GF-D8 (cell line): ENCODE measurements around the gene FKBP9.
"Not testable (repeated sequence)": the region's sequence is repeated elsewhere in the genome, so short reads cannot be mapped to it uniquely, and the experiment has no call there.

Source experiments
- DNase-seq: peaks from one replicate; lab custom pipeline; 2025; lab: John Stamatoyannopoulos, UW

FKBP9 gene

GRCh38 chr7:33005690-33006089 lies 48.5 kb downstream of the FKBP9 start:
- not testable (repeated sequence) for DNase-seq

DNA sequence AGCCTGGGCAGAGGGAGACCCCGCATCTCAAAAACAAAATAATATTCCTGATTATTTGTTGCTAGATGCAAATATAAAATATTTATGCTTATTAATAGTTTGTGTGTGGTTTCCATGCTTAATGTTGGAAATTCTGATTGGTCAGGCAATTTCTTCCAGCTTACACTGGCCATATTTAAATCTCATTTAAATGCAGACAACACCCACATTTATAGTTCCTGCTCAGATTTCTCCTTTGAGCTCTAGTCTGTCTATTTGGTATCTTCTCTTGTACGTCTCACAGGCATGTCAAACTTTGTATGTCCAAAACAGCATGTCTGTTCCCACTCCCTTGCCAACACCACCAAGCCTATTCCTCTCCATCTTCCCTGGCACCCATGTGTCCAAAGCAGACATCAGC lies 52.5 kb downstream of the FKBP9 start:
- no peak for DNase-seq

DNA sequence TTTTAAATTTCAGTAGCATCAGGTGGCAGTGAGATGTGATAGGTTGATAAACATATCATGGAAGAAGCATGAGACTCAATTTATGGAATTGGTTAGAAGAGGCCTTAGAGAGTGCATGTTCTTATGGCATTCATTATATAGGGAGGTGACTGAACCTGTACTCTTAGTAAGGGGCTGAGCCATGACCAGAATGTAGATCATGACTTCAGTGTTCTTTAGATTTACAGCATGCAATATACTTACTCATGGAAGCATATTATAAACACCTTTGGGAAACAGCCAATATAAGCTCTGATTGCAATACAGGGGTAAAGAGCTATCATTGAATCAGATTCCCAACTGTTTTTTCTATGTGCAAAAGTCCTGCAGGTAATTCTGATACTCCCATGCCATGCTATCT lies 55.1 kb downstream of the FKBP9 start:
- no peak for DNase-seq

DNA sequence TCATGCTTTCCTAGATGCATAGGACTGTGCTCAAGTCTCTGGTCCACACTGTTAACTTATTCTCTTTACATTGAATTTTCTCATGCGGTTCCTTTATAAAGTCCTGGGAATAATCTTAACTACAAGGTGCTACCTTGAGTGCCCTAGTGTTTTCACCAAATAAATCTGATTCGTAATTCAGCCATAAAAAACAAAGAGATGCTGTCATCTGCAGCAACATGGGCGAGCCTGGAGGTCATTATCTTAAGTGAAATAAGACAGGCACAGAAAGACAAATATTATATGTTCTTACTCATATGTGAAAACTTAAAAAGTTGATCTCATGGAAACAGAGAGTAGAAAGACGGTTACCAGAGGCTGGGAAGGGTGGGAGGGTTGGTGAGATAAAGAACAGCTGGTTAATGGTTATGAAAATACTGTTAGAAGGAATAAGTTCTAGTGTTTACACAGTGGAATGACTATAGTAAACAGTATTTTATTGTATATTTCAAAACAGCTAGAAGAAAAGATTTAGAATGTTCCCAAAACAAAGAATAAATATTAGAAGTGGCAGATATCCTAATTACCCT lies 67.0 kb downstream of the FKBP9 start:
- DNase-seq, result no peak

DNA sequence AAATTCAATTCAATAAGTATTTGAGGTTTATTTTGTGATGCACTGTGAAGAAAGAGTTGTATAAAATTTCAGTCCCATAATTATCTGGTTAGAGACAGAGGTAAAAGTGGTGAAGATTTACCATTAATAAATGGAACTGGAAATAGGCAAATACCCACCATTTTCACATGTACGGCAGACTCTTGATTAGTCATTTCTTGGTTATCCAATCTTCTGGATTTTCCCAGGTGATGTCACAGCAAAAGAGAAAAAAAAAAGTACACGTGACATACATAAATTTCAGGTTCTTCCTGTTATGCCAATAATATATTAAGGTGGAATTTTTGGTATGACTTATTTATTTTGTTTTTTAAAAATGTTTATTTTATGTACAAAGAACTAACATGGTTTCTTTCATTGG lies 78.5 kb downstream of the FKBP9 start:
- no peak for DNase-seq

- DNase-seq, result no peak
Observed at GRCh38 chr7:33038639-33039038, 81.4 kb downstream of the FKBP9 start.

GRCh38 chr7:33039257-33039902 lies 82.1 kb downstream of the FKBP9 start:
- DNase-seq, result no peak

GRCh38 chr7:33039903-33040292 lies 82.7 kb downstream of the FKBP9 start:
- no peak for DNase-seq

DNA sequence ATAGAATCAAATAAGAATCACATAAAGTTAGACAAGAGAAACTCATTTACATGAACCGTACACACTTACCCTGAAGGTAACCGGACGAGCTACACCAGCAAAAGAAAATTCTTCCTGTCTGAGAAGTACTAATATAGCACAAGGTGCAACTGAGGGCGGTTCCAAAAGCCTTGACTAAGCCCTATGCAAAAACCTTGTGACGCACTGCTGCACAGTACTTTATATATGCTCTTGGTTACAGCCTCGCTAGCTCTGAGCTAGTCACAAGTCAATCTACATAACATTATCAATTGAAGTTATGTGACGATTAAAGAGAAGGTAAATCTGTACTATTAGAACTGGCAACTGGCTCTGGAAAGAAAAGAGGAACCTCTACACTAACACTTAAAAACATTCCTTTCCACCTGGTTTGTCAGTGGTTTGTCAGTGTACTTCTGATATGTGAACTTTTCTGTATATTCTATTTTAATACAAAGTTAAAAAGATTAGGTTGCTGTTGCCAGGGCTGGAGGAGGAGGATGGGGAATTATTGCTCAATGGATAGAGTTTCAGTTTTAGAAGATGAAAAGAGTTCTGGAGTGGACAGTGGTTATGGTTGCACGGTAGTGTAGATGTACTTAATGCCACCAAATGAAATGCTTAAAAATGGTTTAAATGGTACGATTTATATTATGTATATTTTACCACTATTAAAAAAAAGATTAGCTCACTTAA lies 83.7 kb downstream of the FKBP9 start:
- peak; percentile 23 for DNase-seq

DNA sequence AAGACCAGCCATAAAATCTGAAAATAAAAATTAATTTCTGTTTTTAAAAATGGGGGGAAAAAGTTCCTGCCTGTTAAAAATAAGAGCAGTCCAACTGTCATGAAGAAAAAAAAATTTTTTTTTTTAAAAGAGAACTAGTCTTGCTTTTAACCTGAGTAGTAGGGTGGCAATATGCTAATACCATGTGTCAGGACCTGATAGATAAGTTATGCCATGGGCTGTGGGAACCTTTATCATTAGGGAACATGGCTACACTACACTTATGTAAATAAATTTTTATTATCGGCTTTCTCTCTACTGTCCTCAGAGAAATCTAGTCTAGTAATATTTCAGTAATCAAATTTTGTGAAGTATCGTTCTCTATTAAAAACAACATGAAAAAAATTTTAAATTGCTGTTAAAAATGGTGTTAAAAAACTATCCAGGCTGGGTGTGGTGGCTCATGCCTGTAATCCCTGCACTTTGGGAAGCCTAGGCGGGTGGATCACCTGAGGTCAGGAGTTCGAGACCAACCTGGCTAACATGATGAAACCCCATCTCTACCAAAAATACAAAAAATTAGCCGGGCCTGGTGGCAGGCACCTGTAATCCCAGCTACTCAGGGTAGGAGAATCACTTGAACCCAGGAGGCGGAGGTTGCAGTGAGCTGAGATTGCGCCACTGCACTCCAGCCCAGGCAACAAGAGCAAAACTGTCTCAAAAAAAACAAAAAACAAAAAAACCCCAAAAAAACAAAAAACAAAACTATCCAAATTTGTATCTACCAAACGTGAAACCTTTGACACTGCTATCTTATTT lies 84.6 kb downstream of the FKBP9 start:
- no peak for DNase-seq

- DNase-seq, result no peak
Observed at GRCh38 chr7:33043501-33044400, 86.5 kb downstream of the FKBP9 start.

DNA sequence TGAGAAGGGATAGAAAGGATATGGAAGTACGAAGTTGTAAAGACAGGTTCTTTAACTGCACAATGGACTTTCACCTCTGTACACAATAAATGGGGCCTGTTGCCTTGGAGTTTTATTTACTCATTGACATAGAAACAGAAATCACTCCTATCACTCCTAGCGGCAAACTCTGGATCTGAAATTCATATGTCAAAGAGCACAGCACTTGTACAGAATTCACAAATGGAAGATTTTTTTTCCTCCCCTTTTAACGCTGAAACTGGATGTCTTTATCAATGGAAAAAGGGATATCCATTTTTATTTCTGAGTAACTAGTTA lies 87.1 kb downstream of the FKBP9 start:
- no peak for DNase-seq

DNA sequence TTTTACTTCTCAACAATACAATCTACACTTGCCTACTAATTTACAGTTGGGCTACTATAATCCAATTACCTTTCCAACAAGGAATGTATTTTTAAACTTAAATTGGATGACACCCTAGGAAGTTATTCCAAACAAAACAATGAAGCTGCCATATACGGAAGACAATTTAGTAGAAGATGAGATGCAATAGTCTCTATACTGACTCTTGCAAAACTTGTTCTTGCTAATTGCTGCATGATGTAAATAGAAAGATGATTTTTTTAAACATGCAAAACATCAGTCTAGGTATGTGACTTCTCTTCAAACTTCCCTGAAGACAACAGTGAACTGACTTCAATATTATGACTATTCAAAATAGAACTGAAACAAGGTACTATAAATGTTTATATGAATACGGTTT lies 87.7 kb downstream of the FKBP9 start:
- no peak for DNase-seq

DNA sequence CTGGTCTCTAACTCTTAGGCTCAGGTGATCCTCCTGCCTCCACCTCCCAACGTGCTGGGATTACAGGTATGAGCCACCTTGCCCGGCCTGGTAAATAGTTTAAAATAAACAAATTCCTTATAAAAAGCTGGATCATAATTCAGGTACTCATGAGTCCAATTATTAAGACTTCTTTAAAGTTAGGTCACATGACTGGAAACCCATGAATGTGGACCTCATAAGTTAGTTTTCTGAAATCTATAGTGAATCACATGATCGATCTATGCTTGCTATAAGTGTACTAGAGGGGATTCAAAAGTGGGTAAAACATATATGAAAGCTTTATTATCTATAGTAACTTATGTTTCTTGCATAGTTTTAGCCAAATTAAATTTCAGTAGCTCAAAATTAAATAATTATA lies 91.0 kb downstream of the FKBP9 start:
- no peak for DNase-seq

DNA sequence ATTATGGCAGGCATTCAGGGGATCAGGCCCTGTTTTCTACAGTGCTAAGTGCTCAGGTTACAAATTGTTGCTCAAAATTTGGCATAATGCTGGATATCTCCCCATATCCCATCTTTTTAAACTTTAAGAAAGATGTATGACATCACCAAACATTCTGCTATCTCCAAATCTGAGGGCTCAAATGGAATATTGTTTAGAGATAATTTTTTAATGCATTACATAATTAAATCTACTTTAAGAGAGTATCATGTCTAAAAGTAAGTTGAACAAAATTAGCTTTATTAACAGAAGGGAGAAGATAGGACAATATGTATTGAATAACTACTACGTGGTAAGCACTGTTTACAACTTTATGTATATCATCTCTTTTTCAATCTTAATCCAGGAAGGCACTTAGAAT lies 91.5 kb downstream of the FKBP9 start:
- DNase-seq, result no peak

GRCh38 chr7:33050535-33051318 lies 93.5 kb downstream of the FKBP9 start:
- DNase-seq, result peak; percentile 95

DNA sequence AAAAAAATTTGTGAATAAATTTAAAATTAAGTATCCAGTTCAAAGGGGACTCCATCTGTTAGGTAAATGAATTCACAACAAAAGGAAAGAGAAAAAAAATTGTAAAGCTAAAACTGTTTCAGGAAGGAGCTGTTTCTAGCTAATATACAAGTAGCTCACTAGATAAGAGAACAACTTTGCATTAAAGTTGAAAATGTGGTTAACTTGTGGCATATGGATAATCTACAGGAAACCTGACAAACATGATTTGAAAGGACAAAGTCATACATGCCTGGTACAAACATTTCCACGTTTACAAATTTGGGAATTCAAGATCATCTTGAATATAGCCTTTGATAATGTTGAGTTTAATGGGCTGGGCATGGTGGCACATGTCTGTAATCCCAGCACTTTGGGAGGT lies 96.5 kb downstream of the FKBP9 start:
- DNase-seq, result no peak

DNA sequence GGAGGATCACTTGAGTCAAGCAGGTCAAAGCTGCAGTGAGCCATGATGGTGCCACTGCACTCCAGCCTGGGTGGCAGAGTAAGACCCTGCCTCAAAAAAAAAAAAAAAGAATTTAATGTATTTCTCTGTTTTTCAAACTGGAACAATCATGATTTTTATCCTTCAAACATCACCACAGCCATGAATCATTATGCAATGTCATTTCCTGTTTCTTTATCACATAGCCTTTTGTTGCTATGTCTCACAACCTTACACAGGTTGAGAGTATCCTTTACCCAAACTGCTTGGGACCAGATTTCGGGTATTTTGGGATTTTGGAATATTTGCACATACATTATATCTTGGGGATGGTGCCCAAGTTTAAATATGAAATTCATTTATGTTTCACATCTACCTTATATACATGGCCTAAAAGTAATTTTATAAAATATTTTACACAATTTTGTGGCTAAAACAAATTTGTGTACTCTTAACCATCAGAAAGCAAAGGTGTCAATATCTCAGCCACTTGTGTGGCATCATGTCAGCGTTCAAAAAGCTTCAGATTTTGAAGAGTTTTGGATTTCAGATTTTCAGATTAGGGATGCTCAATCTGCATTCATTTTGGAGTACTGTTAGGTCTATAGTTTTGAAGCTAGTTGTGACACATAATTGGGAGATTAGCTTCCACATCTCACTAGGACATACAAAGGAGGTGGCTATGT lies 97.2 kb downstream of the FKBP9 start:
- DNase-seq, result peak; percentile 58

GRCh38 chr7:33055158-33055557 lies 97.9 kb downstream of the FKBP9 start:
- DNase-seq, result no peak
